ENCODE data around the gene HEATR5A. TPM values are rescaled to one million over a fixed set of nuclear protein-coding genes. Genes with fewer than 3 reads are reported as not detected.

The HEATR5A gene
- total and polyA plus RNA-seq, 2 donors from 2014 or later, result 8.0 to 30.4 TPM

DNA sequence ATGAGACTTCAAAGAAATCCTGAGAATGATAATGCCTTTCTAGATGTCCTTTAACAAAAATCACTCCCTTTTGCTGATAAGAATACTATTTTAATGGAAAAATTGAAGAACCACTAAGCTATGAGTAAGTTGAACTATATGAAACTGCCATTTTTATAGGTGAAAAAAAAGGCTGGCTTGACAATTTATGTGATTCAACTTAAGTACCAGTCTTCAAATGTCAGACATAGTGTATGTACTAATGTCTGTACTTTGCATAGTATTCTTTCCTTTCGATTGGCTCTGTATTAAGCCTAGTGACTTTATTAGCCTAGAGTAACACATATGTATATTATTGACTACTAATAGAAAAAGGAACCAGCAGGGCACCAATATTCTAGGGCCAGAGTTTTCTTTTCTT lies 11.9 kb downstream of the HEATR5A start:
- intact Hi-C loops (cut with DNase I), result no loop called here
- DNase-seq (no peak), FAIRE-seq (no peak)
- Histone ChIP-seq H3K27ac (ENCODE audit: low read depth in 2 of 2, low read length in 2 of 2) (no peak overlapping the region), H3K9ac (ENCODE audit: low read length in 3 of 3) (no peak overlapping the region), H3K4me3 (ENCODE audit: low read length in 3 of 3) (no peak overlapping the region), H3K27me3 (ENCODE audit: control insufficient read depth, insufficient read depth, low read length) (no peaks in the 10 kb centered on the region), H3K36me3 (ENCODE audit: control insufficient read depth in 2 of 3, insufficient read depth in 3 of 3, low read length in 3 of 3) (no peaks in the 10 kb centered on the region), H3K9me3 (ENCODE audit: control insufficient read depth in 2 of 3, insufficient read depth in 1 of 3, low read length in 3 of 3) (no peaks in the 10 kb centered on the region), H3K4me1 (ENCODE audit: control insufficient read depth in 2 of 3, insufficient read depth in 2 of 3, low read depth in 1 of 3, low read length in 3 of 3) (peaks cover 0 to 5% (median 0%) of the 10 kb centered on the region in 3 donors)
- no peak for TF ChIP-seq CTCF (IDR thresholded peaks at IDR 0.05; ENCODE audit: borderline replicate concordance, extremely low read depth, insufficient read depth)

DNA sequence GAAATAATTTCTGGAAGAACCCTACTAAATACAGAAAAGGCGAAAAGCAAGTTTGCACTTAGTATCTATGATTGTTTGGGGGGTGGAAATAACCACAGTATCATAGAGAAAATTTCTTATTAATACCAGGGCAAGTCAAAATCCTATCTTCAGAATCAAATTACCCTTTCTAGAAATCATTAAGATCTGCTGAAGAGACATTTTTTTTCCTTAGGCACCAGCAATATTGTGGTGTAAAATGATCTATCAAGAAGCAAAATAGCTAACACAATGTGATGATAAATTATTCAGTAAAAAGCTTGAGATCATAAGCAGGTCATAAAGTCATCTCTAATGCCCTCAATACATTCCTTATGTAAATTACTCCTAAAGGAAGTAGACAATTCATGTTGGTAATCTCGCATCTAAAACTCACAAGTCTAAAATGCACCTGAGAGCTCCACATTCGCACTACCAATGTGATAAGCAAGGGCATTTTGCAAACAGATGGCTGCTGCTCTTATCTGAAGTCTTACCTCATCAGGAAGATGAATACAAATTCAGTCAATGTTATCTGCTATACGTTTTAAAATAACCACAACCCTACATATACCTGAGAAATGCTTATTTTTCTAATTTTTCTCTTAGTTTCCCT lies 14.6 kb downstream of the HEATR5A start:
- FAIRE-seq (no peak), DNase-seq (no peak)
- intact Hi-C loops (cut with DNase I), result no loop called here
- H3K27ac ChIP-seq (ENCODE audit: low read depth in 2 of 2, low read length in 2 of 2), result no peak overlapping the region
- no peaks in the 10 kb centered on the region for H3K4me1 ChIP-seq (ENCODE audit: control insufficient read depth in 2 of 3, insufficient read depth in 2 of 3, low read depth in 1 of 3, low read length in 3 of 3)
- H3K27me3 ChIP-seq (ENCODE audit: control insufficient read depth, insufficient read depth, low read length), result no peaks in the 10 kb centered on the region
- no peak for TF ChIP-seq CTCF (IDR thresholded peaks at IDR 0.05; ENCODE audit: borderline replicate concordance, extremely low read depth, insufficient read depth)
- no peaks in the 10 kb centered on the region for H3K36me3 ChIP-seq (ENCODE audit: control insufficient read depth in 2 of 3, insufficient read depth in 3 of 3, low read length in 3 of 3)
- no peaks in the 10 kb centered on the region for H3K9me3 ChIP-seq (ENCODE audit: control insufficient read depth in 2 of 3, insufficient read depth in 1 of 3, low read length in 3 of 3)
- H3K4me3 ChIP-seq (ENCODE audit: low read length in 3 of 3), result no peak overlapping the region
- no peak overlapping the region for H3K9ac ChIP-seq (ENCODE audit: low read length in 3 of 3)

DNA sequence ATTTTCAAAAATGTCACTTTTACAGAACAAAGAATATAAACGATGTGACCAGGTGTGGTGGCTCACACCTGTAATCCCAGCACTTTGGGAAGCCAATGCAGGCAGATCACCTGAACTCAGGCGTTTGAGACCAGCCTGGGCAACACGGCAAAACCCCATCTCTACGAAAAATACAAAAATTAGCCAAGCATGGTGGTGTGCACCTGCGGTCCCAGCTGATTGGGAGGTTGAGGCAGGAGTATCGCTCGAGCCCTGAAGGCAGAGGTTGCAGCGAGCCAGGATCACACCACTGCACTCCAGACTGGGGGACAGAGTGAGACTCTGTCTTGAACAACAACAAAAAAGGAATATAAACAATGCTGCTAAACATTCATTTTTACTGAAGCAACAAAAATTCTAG lies 15.2 kb downstream of the HEATR5A start:
- DNase-seq (no peak), FAIRE-seq (no peak)
- Histone ChIP-seq H3K9me3 (ENCODE audit: control insufficient read depth in 2 of 3, insufficient read depth in 1 of 3, low read length in 3 of 3) (no peaks in the 10 kb centered on the region), H3K4me1 (ENCODE audit: control insufficient read depth in 2 of 3, insufficient read depth in 2 of 3, low read depth in 1 of 3, low read length in 3 of 3) (no peaks in the 10 kb centered on the region), H3K27ac (ENCODE audit: low read depth in 2 of 2, low read length in 2 of 2) (no peak overlapping the region), H3K9ac (ENCODE audit: low read length in 3 of 3) (no peak overlapping the region), H3K27me3 (ENCODE audit: control insufficient read depth, insufficient read depth, low read length) (no peaks in the 10 kb centered on the region), H3K4me3 (ENCODE audit: low read length in 3 of 3) (no peak overlapping the region), H3K36me3 (ENCODE audit: control insufficient read depth in 2 of 3, insufficient read depth in 3 of 3, low read length in 3 of 3) (peaks cover 0 to 1% (median 0%) of the 10 kb centered on the region in 3 donors)
- TF ChIP-seq CTCF (IDR thresholded peaks at IDR 0.05; ENCODE audit: borderline replicate concordance, extremely low read depth, insufficient read depth), result no peak
- intact Hi-C loops (cut with DNase I), result no loop called here

GRCh38 chr14:31403707-31404106 lies 16.6 kb downstream of the HEATR5A start:
- no peak overlapping the region for H3K27ac ChIP-seq (ENCODE audit: low read depth in 2 of 2, low read length in 2 of 2)
- no peaks in the 10 kb centered on the region for H3K9me3 ChIP-seq (ENCODE audit: control insufficient read depth in 2 of 3, insufficient read depth in 1 of 3, low read length in 3 of 3)
- intact Hi-C loops (cut with DNase I), result no loop called here
- no peak overlapping the region for H3K9ac ChIP-seq (ENCODE audit: low read length in 3 of 3)
- H3K4me3 ChIP-seq (ENCODE audit: low read length in 3 of 3), result no peak overlapping the region
- no peak for TF ChIP-seq CTCF (IDR thresholded peaks at IDR 0.05; ENCODE audit: borderline replicate concordance, extremely low read depth, insufficient read depth)
- H3K36me3 ChIP-seq (ENCODE audit: control insufficient read depth in 2 of 3, insufficient read depth in 3 of 3, low read length in 3 of 3), result peaks cover 0 to 2% (median 0%) of the 10 kb centered on the region in 3 donors
- no peaks in the 10 kb centered on the region for H3K4me1 ChIP-seq (ENCODE audit: control insufficient read depth in 2 of 3, insufficient read depth in 2 of 3, low read depth in 1 of 3, low read length in 3 of 3)
- FAIRE-seq (no peak), DNase-seq (no peak)
- H3K27me3 ChIP-seq (ENCODE audit: control insufficient read depth, insufficient read depth, low read length), result no peaks in the 10 kb centered on the region

Data from kidney (tissue), 14 donors.